ENCODE data around the gene RNASEH2A.
A peak's percentile ranks its signal among the peaks of the same experiment; 100 is the strongest.
"Not testable (repeated sequence)": the region's sequence is repeated elsewhere in the genome, so short reads cannot be mapped to it uniquely, and the experiment has no call there.

The RNASEH2A gene

DNA sequence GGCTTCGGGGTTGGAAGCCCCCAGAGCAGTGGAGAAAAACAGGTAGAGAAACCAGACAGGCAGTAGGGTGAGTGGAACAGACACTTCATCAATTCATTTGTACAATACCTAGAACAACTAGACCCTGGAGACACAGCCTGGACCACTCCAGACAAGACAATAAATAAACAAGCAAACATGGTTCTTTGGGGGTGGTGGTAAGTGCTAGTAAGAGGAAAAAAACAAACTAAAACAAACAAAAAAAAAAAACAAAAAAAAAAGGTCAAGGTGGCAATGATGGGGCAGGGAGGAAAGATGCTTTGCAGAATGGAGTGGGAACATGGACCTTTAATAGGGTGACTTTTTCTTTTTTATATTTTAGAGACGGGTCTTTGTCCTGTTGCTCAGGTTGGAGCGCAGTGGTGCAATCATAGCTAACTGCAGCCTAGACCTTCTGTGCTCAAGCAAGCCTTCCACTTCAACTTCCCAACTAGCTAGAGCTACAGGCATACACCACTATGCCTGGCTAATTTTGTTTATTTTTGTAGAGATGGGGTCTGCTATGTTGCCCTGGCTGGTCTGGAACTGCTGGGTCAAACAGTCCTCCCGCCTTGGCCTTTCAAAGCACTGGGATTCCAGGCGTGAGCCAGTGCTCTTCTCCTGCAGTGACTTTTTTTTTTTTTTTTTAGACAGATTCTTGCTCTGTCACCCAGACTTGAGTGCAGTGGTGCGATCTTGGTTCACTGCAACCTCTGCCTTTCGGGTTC is 12.0 kb upstream of the RNASEH2A start:
- DNase-seq, result peak; percentile 46

DNA sequence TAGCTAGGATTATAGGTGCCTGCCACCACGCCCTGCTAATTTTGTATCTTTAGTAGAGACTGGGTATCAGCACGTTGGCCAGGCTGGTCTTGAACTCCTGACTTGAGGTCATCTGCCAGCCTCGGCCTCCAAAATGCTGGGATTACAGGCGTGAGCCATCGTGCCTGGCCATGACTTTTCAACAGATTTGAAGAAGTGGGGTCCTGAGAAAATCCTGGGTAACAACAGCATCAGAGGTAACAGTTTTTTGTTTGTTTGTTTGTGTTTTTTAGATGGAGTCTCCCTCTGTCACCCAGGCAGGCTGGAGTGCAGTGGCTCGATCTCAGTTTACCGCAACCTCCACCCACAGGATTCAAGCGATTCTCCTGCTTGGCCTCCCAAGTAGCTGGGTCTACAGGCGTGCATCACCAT is 11.4 kb upstream of the RNASEH2A start:
- no peak for DNase-seq

DNA sequence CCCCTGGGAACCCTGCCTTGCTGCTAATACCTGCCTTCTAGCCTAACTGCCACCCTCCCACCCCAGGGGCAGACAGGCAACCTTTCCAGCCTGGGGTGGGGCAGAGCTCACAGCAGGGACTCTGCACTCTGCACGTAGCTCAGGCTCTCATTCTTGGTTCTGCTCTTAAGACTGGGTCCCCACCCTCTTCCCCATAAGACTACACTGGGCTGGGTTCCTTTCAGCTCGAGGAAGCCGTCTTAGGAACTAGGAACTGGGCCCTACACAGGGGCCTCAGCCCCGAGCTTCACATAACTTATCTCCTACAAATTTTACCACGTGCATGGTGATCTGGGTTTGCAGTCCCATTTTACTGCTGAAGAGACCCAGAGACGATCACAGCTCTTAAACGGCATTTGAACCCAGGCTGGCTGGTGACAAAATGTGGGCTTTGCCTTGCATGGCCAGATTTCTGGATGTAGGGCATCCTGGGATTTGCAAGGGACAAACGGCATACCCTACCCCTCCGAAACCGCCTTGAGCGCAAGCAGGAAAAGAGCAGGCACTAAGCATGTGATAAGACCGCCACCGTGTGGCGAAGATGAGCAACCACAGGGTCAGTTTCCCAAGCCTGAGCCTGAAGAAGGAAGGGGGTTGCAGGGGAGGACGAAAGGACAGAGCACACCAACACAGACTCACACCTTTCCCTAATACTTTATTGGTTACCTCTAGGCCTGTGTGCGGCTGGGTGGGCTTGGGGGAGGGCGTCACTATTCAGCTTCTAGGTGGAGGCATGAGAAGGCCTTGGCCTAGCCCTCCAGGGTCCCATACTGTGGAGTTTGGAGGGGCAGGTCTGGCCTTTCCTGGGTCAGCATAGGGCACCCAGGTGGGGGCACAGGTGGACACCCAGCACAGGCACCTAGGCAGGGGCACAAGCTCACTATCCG is 10.0 kb upstream of the RNASEH2A start:
- DNase-seq, result peak; percentile 78

DNA sequence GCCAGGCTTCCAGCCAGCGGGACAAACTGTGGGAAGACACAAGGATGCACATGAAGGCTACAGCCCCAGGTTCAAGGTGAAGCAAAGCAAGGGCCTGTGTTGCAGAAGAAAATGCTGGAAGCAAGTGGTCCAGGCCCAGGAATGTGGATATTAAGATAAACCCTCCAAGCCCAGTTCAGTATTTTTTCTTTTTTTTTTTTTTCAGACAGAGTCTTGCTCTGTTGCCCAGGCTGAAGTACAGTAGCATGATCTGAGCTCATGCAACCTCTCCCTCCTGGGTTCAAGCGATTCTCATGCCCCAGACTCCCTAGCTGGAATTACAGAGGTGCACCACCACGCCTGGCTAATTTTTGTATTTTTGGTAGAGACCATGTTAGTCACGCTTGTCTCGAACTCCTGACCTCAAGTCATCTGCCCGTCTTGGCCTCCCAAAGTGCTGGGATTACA is 9.2 kb upstream of the RNASEH2A start:
- DNase-seq, result no peak

DNA sequence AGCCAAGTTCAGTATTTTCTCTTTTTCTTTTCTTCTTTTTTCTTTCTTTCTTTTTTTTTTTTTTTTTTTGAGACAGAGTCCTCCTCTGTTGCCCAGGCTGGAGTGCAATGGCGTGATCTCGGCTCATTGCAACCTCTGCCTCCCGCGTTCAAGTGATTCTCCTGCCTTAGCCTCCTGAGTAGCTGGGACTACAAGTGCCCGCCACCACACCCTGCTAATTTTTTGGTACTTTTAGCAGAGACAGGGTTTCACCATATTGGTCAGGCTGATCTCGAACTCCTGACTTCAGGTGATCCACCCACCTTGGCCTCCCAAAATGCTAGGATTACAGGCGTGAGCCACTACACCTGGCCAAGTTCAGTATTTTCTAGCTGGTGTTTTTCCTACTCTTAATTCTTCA is 8.8 kb upstream of the RNASEH2A start:
- not testable (repeated sequence) for DNase-seq

DNA sequence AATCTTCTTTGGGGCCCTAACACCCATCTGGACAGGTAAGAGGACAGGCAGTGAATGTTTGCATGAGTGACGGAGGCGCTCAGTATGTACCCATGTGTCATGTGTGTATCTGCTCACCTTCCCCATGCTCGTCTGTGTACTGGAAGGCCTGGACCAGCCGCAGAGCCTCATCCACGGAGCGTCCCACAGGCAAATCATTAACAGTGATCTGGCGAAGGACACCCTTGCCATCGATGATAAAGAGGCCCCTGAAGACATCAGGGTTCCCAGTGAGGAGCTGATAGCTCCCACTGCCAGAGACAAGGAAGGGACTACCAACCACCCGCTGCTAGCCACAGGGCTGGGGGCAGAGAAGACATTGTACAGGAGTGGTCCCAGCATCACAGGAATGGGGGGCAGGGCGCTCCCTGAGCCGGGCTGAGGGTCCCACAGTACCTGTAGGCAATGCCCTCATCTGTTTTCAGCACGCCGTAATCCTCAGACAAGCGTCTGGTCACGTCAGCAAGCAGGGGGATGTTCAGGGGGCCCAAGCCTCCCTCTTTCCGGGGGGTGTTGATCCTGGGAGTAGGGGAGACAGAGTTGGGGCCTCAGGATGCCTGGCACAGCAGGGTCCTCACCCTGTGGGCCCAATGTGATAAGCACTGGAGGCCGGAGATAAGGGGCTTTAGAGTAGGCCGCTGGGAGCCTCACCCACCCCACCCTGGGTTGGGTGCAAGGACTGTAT is 6.5 kb upstream of the RNASEH2A start:
- no peak for DNase-seq

DNA sequence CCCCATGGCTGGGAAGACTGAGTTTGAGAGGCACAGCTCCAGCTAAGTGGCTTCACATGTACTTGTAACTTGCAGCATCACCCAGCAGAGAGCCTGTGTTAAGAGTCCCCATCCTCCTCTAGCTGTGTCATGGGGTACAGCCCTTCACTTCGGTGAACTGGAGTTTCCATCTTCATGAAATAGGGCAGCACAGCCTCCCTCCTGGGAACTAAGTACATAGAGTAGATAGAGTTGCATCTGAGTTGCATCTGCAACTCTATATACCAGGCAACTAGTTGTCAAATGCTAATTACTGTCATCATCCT is 6.0 kb upstream of the RNASEH2A start:
- DNase-seq, result no peak

DNA sequence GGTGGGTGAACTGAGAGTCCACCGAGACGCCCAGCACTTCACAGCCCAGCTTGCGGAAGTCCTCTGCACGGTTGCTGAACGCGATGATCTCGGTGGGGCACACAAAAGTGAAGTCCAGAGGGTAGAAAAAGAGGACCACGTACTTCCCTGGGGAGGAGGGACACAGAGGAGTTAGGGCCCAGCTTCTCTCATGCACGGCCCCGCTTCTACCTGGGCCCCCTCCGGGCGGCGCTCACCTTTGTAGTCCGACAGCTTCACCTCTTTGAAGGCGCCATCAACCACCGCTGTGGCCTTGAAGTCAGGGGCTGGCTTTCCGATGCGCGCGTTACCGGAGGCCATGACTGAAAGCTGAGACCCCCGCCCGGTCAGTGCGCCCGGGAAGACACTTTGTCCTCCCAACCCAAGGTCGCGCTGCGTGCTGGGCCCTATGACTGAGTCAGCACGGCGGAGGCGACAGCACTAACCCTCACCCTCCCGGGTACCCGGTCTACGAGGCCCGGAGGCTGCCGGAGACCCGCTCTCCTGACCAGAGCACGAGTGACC is 5.4 kb upstream of the RNASEH2A start:
- no peak for DNase-seq

DNA sequence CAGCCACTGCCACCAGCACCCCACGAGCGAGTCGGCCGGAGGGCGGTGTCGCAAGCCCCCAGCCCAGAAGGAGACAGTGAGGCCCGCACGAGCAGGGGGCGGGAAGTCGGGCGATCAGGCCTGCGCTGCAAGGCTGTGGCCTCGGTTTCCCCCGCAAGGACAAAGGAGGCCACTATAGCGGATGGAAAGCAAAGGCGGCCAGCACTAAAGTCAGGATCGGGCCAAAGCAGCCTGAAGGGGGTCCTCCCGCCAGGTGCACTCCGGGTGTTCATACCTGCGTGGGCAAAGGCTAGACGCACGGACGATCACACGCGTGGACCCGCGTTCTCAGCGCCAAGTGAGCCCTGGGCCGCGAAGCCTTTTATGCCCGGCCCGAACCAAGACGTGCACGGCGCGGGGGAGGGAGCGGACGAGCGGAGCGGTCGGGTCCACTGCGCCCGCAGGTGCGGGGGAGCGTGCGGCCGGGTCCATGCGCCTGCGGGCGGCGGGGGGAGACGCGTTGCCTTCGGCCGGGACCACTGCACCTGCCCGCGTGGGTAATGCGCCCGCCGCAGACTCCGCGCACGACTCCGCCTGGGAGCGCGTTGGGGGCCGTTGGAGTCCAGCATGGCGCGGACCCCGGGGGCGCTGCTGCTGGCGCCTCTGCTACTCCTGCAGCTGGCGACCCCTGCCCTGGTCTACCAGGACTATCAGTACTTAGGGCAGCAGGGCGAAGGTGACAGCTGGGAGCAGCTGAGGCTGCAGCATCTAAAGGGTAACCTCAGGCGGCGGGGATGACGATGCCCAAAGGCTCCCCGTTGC is 4.7 kb upstream of the RNASEH2A start, which contains the start of the genes PRDX2 and THSD8:
TSS of gene PRDX2 (minus strand) at position 335 of the 801 bp plus-strand sequence. CDS start 539 bp downstream, outside the sequence.
TSS of gene THSD8 (plus strand) at position 604 of the 801 bp plus-strand sequence. CDS start at position 607, 3 bp downstream.
- peak; percentile 76 for DNase-seq

DNA sequence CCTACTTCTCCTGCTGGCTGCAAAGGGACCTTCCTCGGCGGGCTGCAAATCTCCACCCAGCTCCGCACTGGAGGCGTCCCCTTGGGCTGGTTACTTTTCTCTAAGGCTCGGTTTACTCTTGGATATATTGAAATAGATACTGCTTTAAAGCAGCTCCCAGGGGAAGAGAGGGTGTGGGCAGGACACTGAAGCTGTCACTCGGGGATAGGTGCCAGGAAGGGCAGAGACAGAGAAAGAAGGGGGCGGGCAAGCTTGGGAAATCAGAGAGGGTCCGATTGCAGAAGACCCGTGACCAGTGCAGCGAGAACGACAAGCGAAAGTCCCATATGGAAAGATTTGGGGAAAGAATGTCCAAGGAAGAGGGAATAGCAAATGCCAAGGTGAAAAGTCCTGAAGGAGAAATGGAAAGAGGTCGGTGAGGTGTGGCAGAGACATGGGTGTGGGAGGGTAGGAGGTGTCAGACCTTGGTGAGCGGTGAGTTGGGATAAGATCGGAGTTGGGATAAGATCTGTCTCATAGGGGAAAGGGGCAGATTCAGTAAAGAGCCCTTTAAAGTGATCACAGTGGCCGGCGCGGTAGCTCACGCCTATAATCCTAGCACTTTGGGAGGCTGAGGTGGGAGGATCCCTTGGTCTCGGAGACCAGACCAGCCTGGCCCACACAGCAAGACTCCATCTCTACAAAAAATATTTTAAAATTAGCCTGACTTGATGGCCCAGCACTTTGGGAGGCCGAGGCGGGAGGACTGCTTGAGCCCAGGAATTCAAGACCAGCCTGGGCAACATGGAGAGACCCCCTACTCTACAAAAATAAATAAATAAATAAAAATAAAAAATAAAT is 3.9 kb upstream of the RNASEH2A start:
- DNase-seq, result no peak

DNA sequence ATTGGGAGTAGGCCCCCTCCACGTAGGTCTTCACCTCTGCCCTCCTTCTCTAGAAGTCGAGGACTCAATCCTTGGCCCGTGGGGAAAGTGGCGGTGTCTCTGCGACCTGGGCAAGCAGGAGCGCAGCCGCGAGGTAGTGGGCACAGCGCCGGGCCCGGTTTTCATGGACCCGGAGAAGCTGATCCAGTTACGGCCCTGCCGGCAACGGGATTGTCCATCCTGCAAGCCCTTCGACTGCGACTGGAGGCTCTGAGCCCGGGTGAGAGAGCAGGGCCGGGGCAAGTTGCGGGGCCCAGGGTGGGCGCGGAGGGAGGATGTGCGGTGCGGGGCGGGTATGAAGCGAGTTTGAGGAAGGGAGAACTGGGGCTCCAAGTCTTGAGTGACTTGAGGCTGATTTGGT is 2.3 kb upstream of the RNASEH2A start:
- DNase-seq, result no peak

DNA sequence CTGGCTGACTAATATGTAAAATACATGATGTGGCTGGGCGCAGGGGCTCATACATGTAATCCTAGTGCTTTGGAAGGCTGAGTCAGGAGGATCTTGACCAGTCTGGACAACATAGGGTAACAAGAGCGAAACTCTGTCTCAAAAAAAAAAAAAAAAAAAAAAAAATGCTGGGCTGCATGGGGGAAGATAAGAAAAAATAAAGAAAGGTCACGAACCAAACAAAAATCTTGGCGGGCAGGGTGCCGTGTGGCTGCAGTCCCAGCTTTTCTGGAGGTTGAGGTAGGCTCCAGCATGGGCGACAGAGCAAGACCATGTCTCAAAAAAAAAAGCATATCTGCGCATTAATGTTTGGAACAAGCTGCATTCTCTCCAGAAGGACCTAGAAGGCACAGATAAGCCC is 8.7 kb downstream of the RNASEH2A start:
- DNase-seq, result no peak

DNA sequence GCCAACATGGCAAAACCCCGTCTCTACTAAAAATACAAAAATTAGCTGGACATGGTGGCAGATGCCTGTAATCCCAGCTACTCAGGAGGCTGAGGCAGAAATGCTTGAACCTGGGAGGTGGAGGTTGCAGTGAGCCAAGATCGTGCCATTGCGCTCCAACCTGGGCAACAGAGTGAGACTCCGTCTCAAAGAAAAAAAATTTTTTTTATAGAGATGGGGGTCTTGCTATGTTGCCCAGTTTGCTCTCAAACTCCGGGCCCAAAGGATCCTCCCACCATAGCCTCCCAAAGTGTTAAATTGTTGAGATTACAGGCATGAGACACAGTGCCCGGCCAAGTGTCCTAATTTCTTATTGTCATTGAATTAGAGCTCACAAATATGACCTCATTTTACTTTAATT is 10.8 kb downstream of the RNASEH2A start:
- DNase-seq, result not testable (repeated sequence)

DNA sequence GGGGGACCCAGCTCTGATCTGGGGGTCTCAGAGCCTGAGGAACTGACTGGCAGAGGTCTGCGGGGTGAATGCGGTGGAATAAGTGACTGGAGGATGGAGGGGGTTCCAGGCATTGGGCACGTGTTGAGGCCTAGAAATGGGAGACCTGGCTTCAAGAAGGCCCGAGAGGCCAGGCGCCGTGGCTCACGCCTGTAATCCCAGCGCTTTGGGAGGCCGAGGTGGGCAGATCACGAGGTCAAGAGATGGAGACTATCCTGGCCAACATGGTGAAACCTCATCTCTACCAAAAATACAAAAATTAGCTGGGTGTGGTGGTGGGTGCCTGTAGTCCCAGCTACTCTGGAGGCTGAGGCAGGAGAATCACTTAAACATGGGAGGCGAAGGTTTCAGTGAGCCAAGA is 11.4 kb downstream of the RNASEH2A start:
- not testable (repeated sequence) for DNase-seq

DNA sequence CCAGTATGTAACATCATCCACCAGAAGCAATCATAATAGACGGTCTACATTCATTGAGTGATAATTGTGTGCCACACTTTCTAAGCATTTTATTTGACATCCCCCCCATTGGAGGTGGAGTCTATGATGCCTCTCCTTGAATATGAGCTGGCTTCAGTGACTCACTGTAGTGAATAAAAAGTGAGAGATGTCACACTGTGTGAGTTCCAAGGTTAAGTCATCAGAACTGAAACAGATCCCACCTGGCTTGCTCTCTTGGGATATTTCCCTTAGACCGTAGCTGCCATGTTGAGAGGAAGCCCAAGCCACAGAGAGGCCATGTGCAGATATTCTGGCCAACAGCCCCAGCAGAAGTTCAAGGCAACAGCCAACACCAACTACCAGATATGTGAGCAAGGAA is 15.4 kb downstream of the RNASEH2A start:
- no peak for DNase-seq

DNA sequence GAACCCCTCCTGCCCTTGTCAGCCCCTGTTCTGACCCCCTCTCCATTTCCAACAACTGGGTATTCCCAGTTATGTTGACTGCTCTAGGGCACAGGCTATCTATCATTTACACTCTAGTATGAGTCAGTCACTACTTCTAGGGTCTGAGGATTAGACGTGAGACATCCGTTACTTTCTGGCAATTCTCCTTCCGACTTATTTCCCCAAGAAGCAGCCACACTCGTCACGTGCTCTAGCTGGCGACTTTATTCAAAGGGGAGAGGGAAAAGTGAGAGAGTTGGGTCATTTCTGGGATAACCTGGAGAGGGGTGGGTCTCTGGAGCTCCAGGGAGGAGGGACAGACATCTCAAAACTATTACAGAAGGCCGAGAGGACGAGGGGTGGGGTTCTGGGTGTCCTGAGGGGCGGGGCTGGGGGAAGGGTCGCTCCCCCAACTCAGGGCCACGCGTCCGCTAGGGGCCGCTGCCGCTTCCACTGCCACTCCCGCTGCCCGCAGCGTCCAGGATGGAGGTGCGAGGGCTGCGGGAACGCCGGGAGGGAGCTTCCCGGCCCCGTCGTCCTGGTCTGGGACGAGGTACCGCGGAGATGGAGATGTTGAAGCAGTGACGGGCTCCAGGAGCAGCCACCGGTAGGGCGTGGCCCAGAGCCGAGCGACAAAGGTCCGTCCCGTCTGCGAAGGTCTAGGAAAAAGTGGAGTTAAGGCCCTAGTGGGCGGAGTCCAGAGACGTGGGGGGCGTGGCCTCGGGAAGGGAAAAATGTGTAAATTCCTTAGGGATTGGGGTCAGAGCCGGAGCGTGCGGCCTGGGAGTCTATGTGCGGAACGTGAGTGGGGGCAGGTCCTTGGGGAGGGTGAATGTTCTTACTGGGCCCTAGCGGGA is 19.1 kb downstream of the RNASEH2A start:
- DNase-seq, result no peak

DNA sequence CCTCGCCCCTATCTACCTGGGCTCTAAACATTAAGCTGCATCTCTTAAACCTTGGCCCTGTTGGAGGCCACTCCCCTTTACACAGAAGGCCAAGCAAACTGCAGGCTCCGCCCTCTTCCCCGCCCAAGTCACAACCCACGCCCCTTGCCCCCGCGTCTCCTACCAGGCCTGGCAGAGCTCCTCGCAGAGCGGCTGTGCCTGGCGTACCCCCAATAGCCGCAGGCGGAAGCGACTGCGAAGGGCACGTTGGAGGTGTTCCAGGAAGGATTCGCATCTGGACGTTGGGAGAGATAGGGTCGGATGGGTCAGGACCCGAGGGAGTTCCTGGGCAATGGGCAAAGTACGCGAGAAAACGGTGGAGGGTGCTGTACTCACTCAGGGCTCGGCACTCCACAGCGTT is 22.1 kb downstream of the RNASEH2A start:
- no peak for DNase-seq

DNA sequence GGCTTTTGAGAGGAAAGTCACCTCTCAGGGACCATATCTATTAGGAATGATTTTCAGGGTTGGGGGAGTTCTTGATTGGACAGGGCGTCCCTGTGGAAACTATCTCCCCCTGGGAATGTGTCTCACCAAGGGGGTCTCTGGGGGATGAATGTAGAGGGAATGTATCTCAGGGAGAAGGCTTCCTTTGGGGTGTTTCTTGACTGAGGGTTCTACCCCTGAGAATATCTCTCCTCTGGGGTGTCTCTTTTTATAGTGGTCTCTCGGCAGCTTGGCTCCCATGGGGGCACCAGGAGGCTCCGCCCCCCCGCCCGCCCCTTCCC is 27.0 kb downstream of the RNASEH2A start:
- DNase-seq, result no peak

DNA sequence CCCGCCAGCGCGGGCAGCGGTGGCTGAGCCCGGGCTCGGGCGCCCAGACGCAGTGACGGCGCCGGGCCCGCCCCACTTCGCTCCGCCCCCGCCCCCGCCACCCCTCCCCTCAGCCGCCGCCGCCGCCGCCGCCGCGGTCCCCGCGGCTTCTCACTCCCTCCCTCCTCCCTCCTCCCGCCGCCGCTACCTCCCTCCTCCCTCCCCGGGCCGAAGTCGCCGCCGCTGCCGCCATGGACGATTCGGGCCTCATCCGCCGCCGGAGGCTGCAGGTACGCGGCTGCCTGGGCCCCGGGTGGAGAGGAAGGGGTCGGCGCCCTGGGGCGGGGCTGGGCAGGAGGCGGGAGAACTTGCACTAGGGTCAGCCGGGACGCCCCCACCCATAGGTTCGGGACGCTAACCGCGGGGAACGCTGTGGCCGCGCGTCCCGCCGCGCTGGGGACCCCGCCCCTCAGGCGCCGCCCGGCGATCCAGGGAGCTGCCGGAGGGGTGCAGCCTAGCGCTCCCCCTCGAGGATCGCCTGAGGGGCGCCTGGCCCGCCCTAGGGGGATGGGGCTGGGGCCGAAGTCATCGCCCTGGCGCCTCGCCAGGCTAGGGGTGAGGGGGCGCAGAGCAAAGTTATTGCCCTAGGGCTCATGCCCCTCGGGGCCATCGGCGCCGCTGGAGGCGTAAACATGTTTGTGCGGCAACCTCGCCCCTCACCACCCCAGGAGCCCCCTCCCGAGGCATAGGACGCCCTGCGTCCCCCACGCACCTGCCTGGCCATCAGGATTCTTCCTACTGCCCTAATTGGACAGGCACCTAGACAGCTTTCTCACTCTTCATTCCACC is 27.6 kb downstream of the RNASEH2A start:
- peak; percentile 44 for DNase-seq

Measured in CD4-positive, alpha-beta T cell treated with Interleukin-15 for 1 hour (primary cell).